ENCODE measurements around the gene KDM1A.

The KDM1A gene

DNA sequence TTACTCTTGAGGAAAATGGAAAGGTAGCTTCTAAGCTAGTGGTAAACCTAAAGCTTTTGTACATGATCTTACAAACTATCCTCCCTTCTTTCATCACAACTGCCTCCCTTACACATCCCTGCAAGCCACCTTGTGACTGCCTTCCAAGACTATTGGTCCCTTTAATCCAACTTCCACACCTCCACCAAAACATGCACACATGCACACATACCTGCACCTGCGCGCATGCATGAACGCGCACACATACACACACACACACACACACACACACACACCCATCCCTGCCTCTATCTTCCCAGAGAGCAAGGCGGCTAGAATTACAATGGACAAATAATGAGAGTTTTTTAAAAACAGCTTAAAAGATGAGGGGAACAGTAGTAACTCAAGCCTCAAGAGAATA lies 91.1 kb downstream of the KDM1A start:
- DNase-seq (ENCODE audit: low spot score), result no peak

DNA sequence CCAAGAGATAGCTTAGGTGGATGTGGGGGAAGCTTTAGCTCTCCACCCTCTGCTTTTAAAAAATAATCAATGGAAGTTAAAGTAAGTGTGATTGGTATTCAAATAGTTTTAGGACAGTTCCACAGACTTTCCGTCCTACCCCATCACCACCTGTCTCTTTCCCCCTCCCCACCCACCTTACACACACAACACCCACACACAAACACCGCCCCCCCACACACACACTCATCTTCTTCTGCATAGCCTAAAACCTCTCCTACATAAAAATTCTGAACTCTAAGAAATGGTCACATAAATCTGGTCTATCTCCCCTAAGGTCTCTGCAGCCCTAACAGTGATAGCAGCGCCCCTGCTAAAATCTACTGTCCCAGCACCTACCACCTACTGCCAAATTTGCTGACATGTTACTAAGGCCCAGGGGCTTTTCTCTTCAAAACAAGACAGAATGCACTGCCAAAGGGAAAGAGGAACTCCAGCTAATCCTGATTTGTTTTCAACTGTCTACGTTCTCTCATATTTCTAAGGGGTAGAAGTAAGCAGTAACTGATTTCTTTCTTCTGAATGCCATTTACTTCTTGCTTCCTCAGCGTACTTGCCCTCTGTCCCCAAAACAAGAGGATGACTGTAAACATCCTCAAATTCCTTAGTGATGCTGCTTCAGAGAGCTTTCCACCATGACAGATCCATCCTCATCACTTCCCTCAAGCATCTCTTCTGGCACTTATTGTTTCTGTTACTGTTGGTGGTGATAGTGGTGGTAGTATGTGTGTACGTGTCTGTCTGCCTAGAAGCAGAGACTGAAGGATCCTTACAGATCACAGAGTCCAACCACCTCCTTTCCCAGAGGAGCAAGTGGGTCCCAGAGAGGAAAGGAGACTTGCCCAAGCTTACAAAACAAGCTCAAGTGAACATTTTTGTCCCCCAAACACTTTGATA lies 92.6 kb downstream of the KDM1A start:
- no peak for DNase-seq (ENCODE audit: low spot score)

DNA sequence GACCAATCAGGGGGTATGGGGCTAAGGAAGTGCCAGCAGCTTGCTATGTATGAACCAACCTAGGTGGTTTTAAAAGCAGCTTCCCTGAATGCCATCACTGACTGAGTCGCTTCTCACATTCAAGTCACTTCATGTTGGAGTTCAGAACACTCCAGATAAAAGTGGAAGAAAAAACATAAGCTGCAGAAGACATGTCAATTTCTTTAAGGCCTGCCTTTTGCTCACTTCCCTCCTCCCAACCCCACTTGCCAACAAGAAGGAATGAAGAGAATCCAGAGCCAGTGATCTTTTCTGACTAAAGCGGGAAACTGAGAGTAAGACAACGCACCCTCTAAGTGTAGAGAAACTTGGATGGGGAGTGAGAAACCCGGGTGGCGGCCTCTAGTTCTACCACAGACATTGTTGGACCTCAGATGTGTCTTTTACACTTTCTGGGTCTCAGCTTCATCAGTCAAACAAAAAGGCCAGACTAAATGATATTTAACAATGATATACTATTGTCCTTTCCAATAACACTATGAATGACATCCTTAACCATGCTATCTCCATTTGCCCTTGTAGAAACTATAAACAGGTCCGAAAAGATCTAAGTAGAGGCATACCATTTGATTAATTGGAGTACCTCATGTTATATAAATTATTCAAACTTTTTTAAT lies 95.3 kb downstream of the KDM1A start:
- no peak for DNase-seq (ENCODE audit: low spot score)

DNA sequence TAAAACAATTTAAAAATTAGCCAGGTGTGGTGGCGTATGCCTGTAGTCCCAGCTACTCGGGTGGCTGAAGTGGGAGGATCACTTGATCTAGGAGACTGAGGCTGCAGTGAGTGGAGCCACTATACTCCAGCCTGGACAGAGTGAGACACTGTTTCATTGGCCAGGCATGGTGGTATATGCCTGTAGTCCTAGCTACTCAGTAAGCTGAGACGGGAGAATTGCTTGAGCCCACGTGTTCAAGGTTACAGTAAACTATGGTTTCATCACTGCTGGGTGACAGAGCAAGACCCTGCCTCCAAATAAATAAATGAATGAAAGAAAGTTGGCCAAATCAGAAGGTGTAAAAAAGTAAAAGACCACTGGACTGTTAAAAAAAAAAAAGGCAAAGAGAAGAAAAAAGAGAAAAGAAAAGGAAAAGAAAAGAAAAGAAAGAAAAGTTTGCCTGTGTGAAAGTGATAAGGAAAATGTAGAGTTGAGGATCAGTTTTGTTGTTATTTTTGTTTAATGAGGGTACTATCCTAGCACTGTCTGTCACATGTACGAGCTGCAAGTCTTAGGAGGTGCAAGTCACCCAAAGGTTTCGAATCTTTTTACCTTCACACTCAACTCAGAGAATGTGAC lies 97.1 kb downstream of the KDM1A start:
- DNase-seq (ENCODE audit: low spot score), result no peak

DNA sequence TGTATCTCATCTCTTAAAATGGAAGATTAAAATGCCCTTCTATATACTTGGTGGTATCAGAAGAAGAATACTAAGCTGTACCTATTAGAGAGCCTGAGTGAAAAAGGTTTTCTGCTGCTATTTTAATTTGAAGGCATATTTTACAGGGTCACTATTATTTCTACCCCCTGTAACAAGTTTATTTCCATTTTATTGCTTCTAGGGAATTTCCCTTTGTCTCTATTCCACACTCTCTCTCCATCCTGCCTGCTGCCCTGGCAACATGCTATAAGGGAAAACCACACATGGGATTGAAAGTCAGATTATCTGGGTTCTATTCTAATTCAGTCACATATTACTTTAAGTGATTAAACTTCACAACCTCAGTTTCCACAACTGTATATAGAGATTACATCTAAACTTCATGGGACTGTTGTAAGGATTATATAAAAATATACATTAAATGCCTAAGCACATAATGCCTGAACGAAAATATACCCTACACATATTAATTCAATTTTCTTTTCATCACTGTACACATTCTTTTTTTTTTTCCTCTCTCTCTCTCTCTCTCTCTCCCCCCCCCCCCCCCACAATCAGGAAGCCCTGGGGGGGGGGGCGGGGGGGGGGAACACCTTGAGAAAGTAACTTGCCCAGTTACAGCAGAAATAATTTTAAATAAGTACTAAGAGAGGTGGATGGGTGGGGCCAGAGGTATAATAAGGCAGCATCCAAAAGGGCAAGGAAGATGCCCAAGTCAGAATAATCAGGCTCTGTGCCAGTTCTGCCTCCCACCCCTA lies 97.8 kb downstream of the KDM1A start:
- DNase-seq (ENCODE audit: low spot score), result no peak

DNA sequence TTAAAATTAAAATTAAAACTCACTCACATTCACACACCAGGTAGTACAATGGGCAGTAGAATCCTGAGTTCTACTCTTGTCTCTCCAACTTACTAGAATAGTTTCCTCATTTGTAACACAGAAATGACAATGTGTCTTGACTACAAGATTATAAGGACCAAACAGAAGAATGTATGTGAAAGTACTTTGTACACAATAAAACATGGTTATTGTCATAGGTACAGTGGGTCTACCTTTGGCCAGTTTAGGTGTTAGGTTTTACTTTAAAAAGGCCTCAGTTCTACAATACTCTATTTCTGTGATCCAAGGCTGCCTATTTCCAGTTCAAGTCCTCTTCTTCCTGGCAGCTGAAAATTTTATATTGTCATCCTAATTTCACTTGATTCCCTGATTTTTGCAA lies 99.1 kb downstream of the KDM1A start:
- no peak for DNase-seq (ENCODE audit: low spot score)

DNA sequence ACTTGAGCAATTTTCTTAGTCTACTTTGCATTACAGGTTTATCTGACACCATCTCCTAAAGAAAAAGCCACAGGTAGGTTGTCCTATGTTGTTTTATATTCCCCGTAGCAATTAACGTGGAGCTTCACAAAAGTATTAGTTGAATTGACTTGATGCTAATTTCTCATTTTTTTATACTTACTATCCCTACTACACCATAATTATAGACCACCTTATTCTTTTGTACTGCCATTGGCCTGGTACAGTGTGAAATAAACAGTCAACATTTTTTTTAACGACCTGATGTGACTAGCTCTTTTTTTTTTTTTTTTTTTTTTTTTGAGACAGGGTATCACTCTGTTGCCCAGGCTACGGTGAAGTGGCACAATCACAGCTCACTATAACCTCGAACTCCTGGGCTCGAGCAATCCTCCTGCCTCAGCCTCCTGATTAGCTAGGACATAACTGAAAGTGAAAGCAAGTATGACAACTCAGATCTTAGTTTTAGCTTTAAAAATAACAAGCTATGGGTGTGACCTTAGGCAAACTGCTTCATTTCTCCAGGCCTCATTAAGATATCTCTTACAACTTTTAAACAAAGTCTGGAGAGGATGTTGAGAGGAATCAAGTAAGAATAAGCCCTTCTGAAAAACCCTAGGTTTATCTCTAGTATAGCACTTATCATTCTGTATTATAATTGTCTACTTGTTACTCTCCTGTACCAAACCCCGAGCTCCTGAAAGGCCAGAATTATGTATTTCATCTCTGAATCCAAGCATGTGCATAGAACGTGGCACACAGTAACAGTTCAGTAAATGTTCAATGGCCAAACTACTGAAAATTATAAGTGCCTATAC lies 99.9 kb downstream of the KDM1A start:
- peak; percentile 81 for DNase-seq (ENCODE audit: low spot score)

DNA sequence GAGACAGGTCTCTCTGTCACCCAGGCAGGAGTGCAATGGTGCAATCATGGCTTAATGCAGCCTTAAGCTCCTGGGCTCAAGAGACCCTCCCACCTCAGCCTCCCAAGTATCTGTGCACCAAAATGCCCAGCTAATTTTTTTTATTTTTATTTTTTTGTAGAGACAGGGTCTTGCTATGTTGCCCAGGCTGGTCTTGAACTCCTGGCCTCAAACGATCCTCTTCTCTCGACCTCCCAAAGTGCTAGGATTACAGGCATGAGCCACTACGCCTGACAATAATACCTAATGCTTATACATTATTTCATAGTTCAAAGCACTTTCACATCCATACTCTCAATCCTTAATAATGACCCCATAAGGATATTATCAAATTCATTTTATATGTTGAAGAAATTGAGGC lies 101.1 kb downstream of the KDM1A start:
- no peak for DNase-seq (ENCODE audit: low spot score)

DNA sequence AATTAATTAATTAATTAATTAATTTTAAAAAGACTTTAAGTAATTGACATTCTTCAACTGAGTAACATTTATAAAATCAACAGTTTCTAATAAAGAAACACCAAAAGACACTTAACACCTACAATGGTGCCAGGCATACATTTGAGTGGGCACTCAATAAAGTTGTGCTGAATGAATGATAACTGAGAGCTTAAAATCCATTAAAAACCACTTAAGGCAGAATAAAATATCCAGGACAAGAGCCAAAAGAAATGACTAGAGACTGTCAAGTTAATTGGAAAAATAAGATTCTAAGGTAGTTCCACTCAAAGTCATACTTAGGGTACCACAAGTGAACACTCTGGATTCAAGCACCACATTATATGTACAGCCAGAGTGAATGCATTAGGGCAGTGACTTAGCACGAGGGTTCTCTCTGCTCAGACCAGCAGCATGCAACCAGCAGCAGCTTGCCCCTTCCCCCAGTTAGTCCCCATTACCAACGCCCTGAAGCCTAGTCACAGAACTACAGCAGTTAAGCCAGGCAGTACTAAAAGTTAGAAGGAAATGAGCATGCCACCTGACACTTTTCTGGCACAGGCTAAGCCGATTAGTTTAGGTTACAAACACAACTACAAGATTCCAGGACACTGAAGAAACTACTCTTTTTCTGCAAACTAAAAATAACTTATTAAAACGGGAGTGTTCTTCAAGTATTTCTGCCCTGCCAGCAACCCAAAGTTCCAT lies 102.9 kb downstream of the KDM1A start:
- no peak for DNase-seq (ENCODE audit: low spot score)

DNA sequence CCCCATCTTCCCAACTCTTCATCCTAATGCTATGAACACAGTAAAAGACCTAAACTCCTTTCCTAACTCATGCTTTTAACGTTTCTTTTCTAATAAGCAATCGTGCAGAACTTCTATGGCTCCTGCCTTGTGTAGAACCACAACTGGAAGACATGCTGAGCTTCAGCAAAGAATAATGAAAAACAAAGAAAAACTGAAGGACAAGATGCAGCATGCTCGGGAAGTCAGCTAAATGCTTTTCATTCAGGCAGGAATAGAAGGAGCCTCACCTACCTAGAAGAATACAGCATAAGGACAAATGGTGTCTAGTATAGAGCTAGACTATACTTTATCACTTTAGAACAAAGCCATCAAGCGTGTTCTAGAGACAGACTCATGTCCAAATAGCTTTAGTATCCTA lies 103.5 kb downstream of the KDM1A start:
- DNase-seq (ENCODE audit: low spot score), result no peak

DNA sequence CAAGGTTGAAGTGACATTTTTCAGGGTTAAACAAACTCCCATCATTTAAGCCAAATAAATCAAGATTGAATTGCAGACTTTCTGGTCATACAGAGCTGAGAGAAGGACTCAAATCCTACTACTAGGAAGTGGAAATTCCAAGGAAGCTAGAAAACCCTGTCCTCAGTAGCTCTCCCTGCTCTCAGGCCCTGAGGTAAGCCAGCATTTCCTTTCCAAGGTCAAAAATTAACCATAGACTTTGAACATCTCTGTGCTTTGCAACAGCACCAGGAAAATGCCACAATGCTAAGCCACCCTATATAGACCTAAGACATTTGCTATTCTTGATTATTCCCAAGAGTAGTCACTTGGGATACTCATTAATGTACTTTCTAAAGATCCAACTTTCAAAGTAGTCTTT lies 104.3 kb downstream of the KDM1A start:
- DNase-seq (ENCODE audit: low spot score), result no peak

DNA sequence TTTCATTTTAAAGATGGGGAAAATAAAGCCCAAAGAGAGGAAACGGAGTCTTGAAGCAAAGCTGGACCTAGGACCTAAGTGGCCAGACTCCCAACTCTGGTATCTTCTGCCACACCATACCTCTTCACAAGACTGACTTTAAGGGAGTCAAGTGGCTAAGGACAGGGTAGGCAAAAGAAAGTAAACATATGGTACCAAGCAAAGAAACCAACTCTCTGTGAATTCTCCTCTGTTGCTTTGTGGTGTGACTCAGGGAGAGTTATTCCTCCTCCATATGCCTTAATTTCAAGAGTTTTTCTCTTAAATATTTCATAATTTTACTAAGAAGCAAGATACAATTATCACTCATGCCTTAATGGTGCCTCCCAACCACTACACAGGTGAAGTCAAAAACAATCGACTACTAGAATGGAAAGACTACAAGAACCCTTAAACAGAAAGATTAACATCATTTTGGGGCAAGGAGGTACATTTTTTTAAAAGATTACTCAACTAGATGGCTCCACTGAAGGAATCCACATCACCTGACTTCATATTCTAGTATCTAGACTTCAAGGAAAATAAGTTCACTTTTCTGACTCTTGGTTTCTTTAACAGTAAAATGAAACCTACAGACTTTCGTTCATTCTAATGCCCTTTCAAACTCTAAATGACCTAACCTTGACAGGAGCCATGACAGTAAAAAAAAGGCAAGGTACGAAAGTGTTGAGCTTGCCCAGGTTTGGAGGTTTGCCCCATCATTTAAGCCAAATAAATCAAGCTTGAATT lies 105.2 kb downstream of the KDM1A start:
- no peak for DNase-seq (ENCODE audit: low spot score)

DNA sequence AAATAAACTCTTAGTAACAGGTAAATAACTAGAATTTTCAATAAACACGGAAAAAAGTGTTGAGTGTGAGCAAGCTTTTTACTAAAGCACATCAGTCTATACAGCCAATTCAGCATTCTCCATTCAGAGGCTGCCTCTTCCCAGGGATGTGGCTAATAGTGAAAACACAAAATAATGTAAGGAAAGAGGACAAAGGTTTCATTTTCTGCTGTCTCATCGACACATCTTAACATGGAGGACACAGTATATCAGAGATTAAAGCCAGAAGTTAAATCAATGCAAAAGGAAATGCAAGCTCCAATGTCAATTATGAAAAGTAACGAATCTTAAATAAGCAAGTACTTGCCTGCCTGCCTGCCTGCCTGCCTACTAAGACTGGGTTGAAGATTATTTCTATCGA lies 106.2 kb downstream of the KDM1A start:
- no peak for DNase-seq (ENCODE audit: low spot score)

DNA sequence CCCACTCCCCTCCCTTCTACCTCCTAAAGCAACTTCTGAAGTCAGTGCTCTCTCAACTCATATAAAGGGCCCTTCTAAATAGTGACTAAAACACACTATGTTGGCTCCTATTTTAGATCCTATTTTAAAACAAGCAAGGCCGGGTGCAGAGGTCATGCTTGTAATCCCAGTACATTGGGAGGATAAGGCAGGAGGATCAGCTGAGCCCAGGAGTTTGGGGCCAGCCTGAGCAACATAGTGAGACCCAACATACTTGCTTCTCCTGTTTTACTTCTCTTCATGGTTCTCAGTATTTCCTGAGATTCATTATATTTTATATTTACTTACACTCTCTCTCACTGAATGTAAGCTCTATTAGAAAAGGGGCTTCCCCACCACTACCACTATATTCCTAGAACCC lies 106.9 kb downstream of the KDM1A start:
- DNase-seq (ENCODE audit: low spot score), result no peak

DNA sequence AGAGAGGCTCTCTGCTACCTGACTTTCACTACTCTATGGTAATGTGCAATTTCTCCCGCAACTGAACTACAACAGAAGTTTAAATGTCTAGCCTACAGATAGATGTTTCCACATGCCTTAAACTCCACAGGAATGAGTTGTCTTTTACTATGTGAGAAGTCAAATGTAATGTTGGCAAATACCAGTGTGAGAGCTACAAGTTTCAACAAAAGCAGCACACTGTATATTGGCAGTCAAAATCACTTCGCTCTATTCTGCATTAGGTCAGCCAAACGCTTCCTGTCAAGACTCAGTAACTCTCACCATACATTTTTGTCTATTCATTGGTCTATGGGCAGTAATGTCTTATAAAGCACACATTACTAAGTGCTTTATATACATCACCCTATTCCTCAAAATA lies 107.5 kb downstream of the KDM1A start:
- no peak for DNase-seq (ENCODE audit: low spot score)

DNA sequence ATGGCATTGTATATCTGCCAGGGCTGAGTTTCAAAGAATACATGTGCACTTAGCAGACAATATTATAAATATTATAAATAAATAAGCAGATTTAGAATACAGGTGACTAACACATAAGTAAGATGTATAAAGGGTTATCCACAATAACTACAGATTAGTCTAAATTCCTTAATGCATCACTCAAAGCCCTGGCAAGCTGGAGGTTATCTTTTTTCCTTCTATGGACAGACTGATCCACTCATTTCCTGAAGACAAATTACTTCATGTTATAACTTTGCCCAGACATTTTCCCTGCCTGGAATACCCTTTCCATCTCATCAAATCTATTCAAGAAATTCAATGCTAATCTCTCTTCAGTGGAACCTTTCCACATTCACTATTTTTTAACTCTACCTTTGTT lies 110.6 kb downstream of the KDM1A start:
- no peak for DNase-seq (ENCODE audit: low spot score)

DNA sequence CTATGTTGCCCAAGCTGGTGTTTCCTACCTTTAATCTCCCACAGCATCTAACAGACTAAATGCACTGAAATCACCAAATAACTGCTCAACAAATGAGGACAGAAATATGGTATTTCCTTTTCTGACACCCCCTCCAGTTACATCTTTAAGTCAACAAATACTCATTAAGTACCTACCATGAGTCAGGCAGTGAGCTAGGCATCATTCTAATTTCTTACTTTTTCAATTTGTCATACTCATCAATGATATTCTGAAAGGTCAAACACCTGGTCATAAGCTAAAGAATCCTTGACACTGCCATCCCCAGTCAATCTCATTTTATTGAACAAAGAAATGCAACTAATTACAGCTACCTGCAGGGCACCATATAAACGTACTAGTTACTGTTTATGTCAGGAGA lies 112.8 kb downstream of the KDM1A start:
- DNase-seq (ENCODE audit: low spot score), result no peak
